ENCODE data around the gene GOLGA6L10. TPM values are rescaled to one million over a fixed set of nuclear protein-coding genes. Genes with fewer than 3 reads are reported as not detected.
"Not testable (repeated sequence)": the region's sequence is repeated elsewhere in the genome, so short reads cannot be mapped to it uniquely, and the experiment has no call there.

The GOLGA6L10 gene
- total RNA-seq: 0.20 and 0.92 TPM in 2 replicates

- DNase-seq (ENCODE audit: low read depth, low spot score): not testable (repeated sequence)
These were observed at the start of gene GOLGA6L10 for GRCh38 chr15:82349375-82349774. Gene GOLGA6L10 (minus strand): TSS chr15:82349475. CDS start chr15:82349375, 100 bp downstream.

- no peak for DNase-seq (ENCODE audit: low read depth, low spot score)
These were observed 49.5 kb upstream of the GOLGA6L10 start for GRCh38 chr15:82398785-82399184.

GRCh38 chr15:82397817-82398216, 48.5 kb upstream of the GOLGA6L10 start:
- DNase-seq (ENCODE audit: low read depth, low spot score): no peak

GRCh38 chr15:82395788-82396187, 46.5 kb upstream of the GOLGA6L10 start:
- not testable (repeated sequence) for DNase-seq (ENCODE audit: low read depth, low spot score)

GRCh38 chr15:82393671-82394070, 44.4 kb upstream of the GOLGA6L10 start:
- no peak for DNase-seq (ENCODE audit: low read depth, low spot score)

- not testable (repeated sequence) for DNase-seq (ENCODE audit: low read depth, low spot score)
These were observed 42.8 kb upstream of the GOLGA6L10 start for GRCh38 chr15:82392077-82392476.

- not testable (repeated sequence) for DNase-seq (ENCODE audit: low read depth, low spot score)
These were observed 40.9 kb upstream of the GOLGA6L10 start for GRCh38 chr15:82390152-82390551.

GRCh38 chr15:82387209-82387608, 37.9 kb upstream of the GOLGA6L10 start:
- not testable (repeated sequence) for DNase-seq (ENCODE audit: low read depth, low spot score)

GRCh38 chr15:82381330-82381955, 32.2 kb upstream of the GOLGA6L10 start:
- not testable (repeated sequence) for DNase-seq (ENCODE audit: low read depth, low spot score)

- not testable (repeated sequence) for DNase-seq (ENCODE audit: low read depth, low spot score)
These were observed 30.3 kb upstream of the GOLGA6L10 start for GRCh38 chr15:82379552-82379951.

GRCh38 chr15:82373661-82374060, 24.4 kb upstream of the GOLGA6L10 start:
- not testable (repeated sequence) for DNase-seq (ENCODE audit: low read depth, low spot score)

- DNase-seq (ENCODE audit: low read depth, low spot score): no peak
These were observed 22.4 kb upstream of the GOLGA6L10 start for GRCh38 chr15:82371656-82372055.

GRCh38 chr15:82367790-82368189, 18.5 kb upstream of the GOLGA6L10 start:
- DNase-seq (ENCODE audit: low read depth, low spot score): not testable (repeated sequence)

- DNase-seq (ENCODE audit: low read depth, low spot score): not testable (repeated sequence)
These were observed 16.5 kb upstream of the GOLGA6L10 start for GRCh38 chr15:82365692-82366323.

- not testable (repeated sequence) for DNase-seq (ENCODE audit: low read depth, low spot score)
These were observed 15.3 kb upstream of the GOLGA6L10 start for GRCh38 chr15:82364548-82364947.

- not testable (repeated sequence) for DNase-seq (ENCODE audit: low read depth, low spot score)
These were observed 13.5 kb upstream of the GOLGA6L10 start for GRCh38 chr15:82362790-82363189.

- not testable (repeated sequence) for DNase-seq (ENCODE audit: low read depth, low spot score)
These were observed 11.3 kb upstream of the GOLGA6L10 start for GRCh38 chr15:82360618-82361017.

GRCh38 chr15:82355055-82355454, 5.8 kb upstream of the GOLGA6L10 start:
- DNase-seq (ENCODE audit: low read depth, low spot score): not testable (repeated sequence)

- DNase-seq (ENCODE audit: low read depth, low spot score): not testable (repeated sequence)
These were observed 5.3 kb upstream of the GOLGA6L10 start for GRCh38 chr15:82354546-82354945.

GRCh38 chr15:82347645-82348044, 1.6 kb downstream of the GOLGA6L10 start:
- not testable (repeated sequence) for DNase-seq (ENCODE audit: low read depth, low spot score)

GRCh38 chr15:82345176-82345575, 4.1 kb downstream of the GOLGA6L10 start:
- not testable (repeated sequence) for DNase-seq (ENCODE audit: low read depth, low spot score)

- DNase-seq (ENCODE audit: low read depth, low spot score): not testable (repeated sequence)
These were observed 4.9 kb downstream of the GOLGA6L10 start for GRCh38 chr15:82344421-82344820.

- not testable (repeated sequence) for DNase-seq (ENCODE audit: low read depth, low spot score)
These were observed 5.4 kb downstream of the GOLGA6L10 start for GRCh38 chr15:82343851-82344250.
